Thyroid gland (tissue), 4 donors: ENCODE measurements around the gene XCL1.

Experiments
- POLR2A ChIP-seq, 2 donors: fragments of 450-650 bp; IDR thresholded peaks; one replicate each; pipeline ENCODE4 v1.6.1; 2017; ENCODE audit warnings: antibody characterized with exemption in 2 of 2, mild to moderate bottlenecking in 2 of 2, moderate library complexity in 1 of 2
- TF ChIP-seq, protein P1 (sequence below), 6 experiments: fragments of 200-600 bp in 3 of 6; fragments of 450-650 bp in 3 of 6; sonication (generic) in 3 of 6; IDR thresholded peaks; one replicate each; pipeline ENCODE4 v1.5.1; 2016 to 2019; ENCODE audit warnings: antibody characterized with exemption in 6 of 6, mild to moderate bottlenecking in 2 of 6, inconsistent platforms in 1 of 6, moderate library complexity in 1 of 6

DNA sequence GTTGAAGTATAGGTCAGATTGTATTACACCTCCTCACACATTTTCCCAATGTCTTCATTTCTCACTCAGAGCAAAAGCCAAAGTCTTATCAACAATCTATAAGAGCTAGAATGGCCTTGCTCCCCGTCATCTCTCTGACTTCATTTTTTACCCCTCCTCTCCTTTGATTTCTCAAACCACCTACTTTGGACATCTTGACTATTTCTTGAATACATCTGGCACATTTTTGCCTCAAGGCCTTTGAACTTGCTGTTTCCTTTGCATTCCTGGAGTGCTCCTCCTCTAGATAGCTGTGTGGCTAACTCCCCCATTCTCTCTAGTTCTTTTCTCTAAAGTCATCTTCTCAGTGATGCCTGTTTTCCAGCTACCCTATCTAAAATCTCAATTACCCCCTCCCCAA lies 25.4 kb upstream of the XCL1 start:
- no peak for TF ChIP-seq POLR2A (IDR thresholded peaks at IDR 0.05)
- TF ChIP-seq, protein P1, sequence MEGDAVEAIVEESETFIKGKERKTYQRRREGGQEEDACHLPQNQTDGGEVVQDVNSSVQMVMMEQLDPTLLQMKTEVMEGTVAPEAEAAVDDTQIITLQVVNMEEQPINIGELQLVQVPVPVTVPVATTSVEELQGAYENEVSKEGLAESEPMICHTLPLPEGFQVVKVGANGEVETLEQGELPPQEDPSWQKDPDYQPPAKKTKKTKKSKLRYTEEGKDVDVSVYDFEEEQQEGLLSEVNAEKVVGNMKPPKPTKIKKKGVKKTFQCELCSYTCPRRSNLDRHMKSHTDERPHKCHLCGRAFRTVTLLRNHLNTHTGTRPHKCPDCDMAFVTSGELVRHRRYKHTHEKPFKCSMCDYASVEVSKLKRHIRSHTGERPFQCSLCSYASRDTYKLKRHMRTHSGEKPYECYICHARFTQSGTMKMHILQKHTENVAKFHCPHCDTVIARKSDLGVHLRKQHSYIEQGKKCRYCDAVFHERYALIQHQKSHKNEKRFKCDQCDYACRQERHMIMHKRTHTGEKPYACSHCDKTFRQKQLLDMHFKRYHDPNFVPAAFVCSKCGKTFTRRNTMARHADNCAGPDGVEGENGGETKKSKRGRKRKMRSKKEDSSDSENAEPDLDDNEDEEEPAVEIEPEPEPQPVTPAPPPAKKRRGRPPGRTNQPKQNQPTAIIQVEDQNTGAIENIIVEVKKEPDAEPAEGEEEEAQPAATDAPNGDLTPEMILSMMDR (IDR thresholded peaks at IDR 0.05): no peak
